PC-3 (cell line): ENCODE results near the gene RBSN. TPM values are rescaled to one million over a fixed set of nuclear protein-coding genes. Genes with fewer than 3 reads are reported as not detected.

Experiments used
- ATAC-seq: fragments of 200-7000 bp; cut with Tn5 transposase; 2 replicates; pipeline ENCODE4 v1.9.1; 2020; ENCODE audit warnings: mild to moderate bottlenecking, moderate library complexity
- BruUV-seq: library from RNA; stranded (reverse); fragments of 400-500 nt; replicated peaks from 2 replicates; lab custom pipeline; 2021; lab: Mats Ljungman, UMichigan
- CTCF ChIA-PET: fragments of 300-600 bp; sonication (Branson Sonifier 250); formaldehyde crosslinking; loops from one replicate; lab custom pipeline; 2022; ENCODE audit warnings: antibody characterized with exemption; lab: Charles Lee
- POLR2A ChIA-PET: fragments of 300-600 bp; sonication (Branson Sonifier 250); formaldehyde crosslinking; loops from one replicate; lab custom pipeline; 2022; ENCODE audit warnings: antibody characterized with exemption; ENCODE audit not compliant: unreplicated experiment; lab: Charles Lee
- DNase-seq: peaks from one replicate; pipeline ENCODE4 v3.0.0-alpha.2; 2015
- H2AFZ ChIP-seq: fragments of 300-600 bp; sonication (generic); 2 replicates; pipeline ENCODE4 v1.6.0; 2016; ENCODE audit warnings: antibody characterized with exemption, low read length
- H3F3A ChIP-seq: fragments of 300-600 bp; sonication (generic); one replicate; pipeline ENCODE4 v1.6.0; 2017; ENCODE audit warnings: antibody characterized with exemption, low read length, control low read depth, mild to moderate bottlenecking; ENCODE audit not compliant: unreplicated experiment
- H3K27ac ChIP-seq: fragments of 300-600 bp; sonication (generic); 2 replicates; pipeline ENCODE4 v1.5.1; 2016; ENCODE audit warnings: mild to moderate bottlenecking, low read length
- H3K27me3 ChIP-seq: fragments of 300-600 bp; sonication (generic); 2 replicates; pipeline ENCODE4 v1.6.1; 2016; ENCODE audit warnings: low read length, mixed read lengths
- H3K36me3 ChIP-seq: fragments of 300-600 bp; sonication (generic); 2 replicates; pipeline ENCODE4 v1.6.1; 2016; ENCODE audit warnings: low read depth, mixed run types, low read length, mixed read lengths
- H3K4me1 ChIP-seq: fragments of 300-600 bp; sonication (generic); 2 replicates; pipeline ENCODE4 v1.5.1; 2016; ENCODE audit warnings: low read length; ENCODE audit not compliant: insufficient read depth
- H3K4me2 ChIP-seq: fragments of 300-600 bp; sonication (generic); 2 replicates; pipeline ENCODE4 v1.6.0; 2016; ENCODE audit warnings: low read length
- H3K4me3 ChIP-seq: fragments of 300-600 bp; sonication (generic); 2 replicates; pipeline ENCODE4 v1.5.1; 2016; ENCODE audit warnings: mild to moderate bottlenecking, low read length, mixed read lengths
- H3K79me2 ChIP-seq: fragments of 300-600 bp; sonication (generic); 2 replicates; pipeline ENCODE4 v1.6.1; 2017; ENCODE audit warnings: low read length, mixed read lengths
- H3K9ac ChIP-seq: fragments of 300-600 bp; sonication (generic); 2 replicates; pipeline ENCODE4 v1.6.0; 2016; ENCODE audit warnings: mild to moderate bottlenecking, low read length
- H3K9me2 ChIP-seq: fragments of 300-600 bp; sonication (generic); replicated peaks from 2 replicates; pipeline ENCODE4 v1.6.1; 2016; ENCODE audit warnings: mixed run types, low read length, mixed read lengths
- H3K9me3 ChIP-seq: fragments of 300-600 bp; sonication (generic); 2 replicates; pipeline ENCODE4 v1.6.1; 2016; ENCODE audit warnings: low read length, mixed read lengths
- H4K20me1 ChIP-seq: fragments of 300-600 bp; sonication (generic); 2 replicates; pipeline ENCODE4 v1.6.1; 2016; ENCODE audit warnings: low read length, mixed read lengths
- EZH2 ChIP-seq: fragments of 300-600 bp; sonication (generic); IDR thresholded peaks from one replicate; pipeline ENCODE4 v1.6.1; 2017; ENCODE audit warnings: antibody characterized with exemption, mild to moderate bottlenecking, low read length; ENCODE audit not compliant: unreplicated experiment
- EZH2phosphoT487 ChIP-seq: fragments of 300-600 bp; sonication (generic); IDR thresholded peaks from 2 replicates; pipeline ENCODE4 v1.6.1; 2018; ENCODE audit warnings: mild to moderate bottlenecking, antibody characterized with exemption, low read length, borderline replicate concordance
- intact Hi-C: fragments of 100-400 bp; cut with micrococcal nuclease; formaldehyde crosslinking; loops from 2 replicates; pipeline ENCODE4 v1.9.0; 2023
- total RNA-seq: library from RNA; depleted of rRNA; stranded (reverse); fragments of >200 nt; gene quantifications from 2 replicates; pipeline ENCODE4 v1.2.3, GENCODE V29; 2014
- TF ChIP-seq, protein P1 (sequence below): fragments of 300-600 bp; sonication (generic); conservative IDR thresholded peaks from 2 replicates; pipeline ENCODE4 v1.5.1; 2017; ENCODE audit warnings: antibody characterized with exemption, low read depth, mild to moderate bottlenecking, low read length

RBSN gene
- total RNA-seq, 1 experiment from 2014 or later: 18.7 TPM

DNA sequence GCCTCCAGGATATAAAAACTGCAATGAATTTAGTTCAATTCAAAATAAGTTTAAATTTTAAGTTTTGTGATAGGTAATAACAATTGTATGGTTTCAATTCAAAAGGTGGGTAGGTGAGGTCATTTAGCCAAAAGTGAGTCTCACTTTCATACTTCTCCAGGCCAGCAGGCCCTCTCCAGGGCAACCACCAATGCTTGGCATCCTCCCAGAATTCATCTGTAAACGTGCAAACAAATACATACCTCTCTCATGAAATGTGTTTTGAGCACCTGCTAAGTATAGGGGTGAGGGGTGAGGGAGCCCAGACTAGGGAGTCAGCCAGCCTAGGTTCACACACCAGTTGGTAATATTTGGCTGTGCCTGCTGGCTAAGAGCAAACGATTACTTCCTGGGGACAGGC, 22.0 kb upstream of the RBSN start:
- TF ChIP-seq, protein P1, sequence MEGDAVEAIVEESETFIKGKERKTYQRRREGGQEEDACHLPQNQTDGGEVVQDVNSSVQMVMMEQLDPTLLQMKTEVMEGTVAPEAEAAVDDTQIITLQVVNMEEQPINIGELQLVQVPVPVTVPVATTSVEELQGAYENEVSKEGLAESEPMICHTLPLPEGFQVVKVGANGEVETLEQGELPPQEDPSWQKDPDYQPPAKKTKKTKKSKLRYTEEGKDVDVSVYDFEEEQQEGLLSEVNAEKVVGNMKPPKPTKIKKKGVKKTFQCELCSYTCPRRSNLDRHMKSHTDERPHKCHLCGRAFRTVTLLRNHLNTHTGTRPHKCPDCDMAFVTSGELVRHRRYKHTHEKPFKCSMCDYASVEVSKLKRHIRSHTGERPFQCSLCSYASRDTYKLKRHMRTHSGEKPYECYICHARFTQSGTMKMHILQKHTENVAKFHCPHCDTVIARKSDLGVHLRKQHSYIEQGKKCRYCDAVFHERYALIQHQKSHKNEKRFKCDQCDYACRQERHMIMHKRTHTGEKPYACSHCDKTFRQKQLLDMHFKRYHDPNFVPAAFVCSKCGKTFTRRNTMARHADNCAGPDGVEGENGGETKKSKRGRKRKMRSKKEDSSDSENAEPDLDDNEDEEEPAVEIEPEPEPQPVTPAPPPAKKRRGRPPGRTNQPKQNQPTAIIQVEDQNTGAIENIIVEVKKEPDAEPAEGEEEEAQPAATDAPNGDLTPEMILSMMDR: no peak
- TF ChIP-seq EZH2 (no peak), EZH2phosphoT487 (no peak)
- CTCF ChIA-PET: no interaction called here
- Histone ChIP-seq H3K27ac (no peak overlapping the region), H3K79me2 (no peaks in the 10 kb centered on the region), H4K20me1 (no peaks in the 10 kb centered on the region), H3K9me2 (no peaks in the 10 kb centered on the region), H3K4me3 (no peak overlapping the region), H3K27me3 (no peaks in the 10 kb centered on the region), H3K4me2 (no peak overlapping the region), H2AFZ (no peak overlapping the region), H3F3A (no peaks in the 10 kb centered on the region), H3K4me1 (no peaks in the 10 kb centered on the region; the same call in 1 of the 2 replicates), H3K9ac (no peak overlapping the region), H3K36me3 (no peaks in the 10 kb centered on the region), H3K9me3 (no peaks in the 10 kb centered on the region)
- peak; percentile 32 for DNase-seq
- BruUV-seq: no TSS peak
- POLR2A ChIA-PET: no interaction called here
- ATAC-seq: peak; percentile 49
- intact Hi-C loops: no loop called here

- Histone ChIP-seq H4K20me1 (no peaks in the 10 kb centered on the region), H3K9ac (no peak overlapping the region), H3K79me2 (no peaks in the 10 kb centered on the region), H3K4me1 (no peaks in the 10 kb centered on the region; the same call in 1 of the 2 replicates), H3K9me3 (no peaks in the 10 kb centered on the region), H3K9me2 (no peaks in the 10 kb centered on the region), H3K27ac (no peak overlapping the region), H3K27me3 (no peaks in the 10 kb centered on the region), H2AFZ (no peak overlapping the region), H3K4me2 (no peak overlapping the region), H3K36me3 (no peaks in the 10 kb centered on the region), H3K4me3 (no peak overlapping the region), H3F3A (no peaks in the 10 kb centered on the region)
- ChIA-PET CTCF (no interaction called here), POLR2A (no interaction called here)
- ATAC-seq (no peak), DNase-seq (no peak)
- no peak for TF ChIP-seq EZH2
- TF ChIP-seq, protein P1: no peak
- TF ChIP-seq EZH2phosphoT487: no peak
- BruUV-seq: no TSS peak
- intact Hi-C loops: no loop called here
Observed at GRCh38 chr3:15117011-15117410, 18.1 kb upstream of the RBSN start.

DNA sequence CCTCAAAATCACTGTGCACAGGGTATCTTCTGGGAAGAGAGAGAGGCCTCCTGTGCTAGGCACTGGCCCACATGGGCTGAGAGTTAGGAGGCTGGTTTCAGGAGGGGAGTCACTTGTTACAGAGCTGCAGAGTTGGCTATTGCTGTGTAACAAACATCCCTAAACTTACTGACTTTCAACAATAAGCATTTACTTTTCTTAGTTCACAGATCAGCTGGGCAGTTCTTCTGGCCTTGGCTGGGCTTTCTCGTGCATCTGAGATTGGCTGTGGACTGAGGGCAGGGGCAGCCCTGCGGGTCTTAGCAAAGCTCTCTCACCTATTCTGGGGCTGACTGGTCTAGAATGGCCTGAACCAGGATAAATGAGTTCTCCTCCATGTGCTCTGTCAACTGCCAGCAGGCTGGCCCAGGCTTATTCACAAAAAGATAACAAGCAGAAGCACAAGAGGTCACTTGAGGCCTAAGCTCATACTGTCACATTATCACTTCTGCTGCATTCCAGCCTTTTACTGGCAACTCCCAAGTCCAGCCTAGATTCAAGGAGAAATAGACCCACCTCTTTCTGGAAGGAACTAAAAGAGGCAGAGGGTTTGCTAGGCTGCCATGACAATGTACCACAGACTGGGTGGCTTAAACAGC, 17.2 kb upstream of the RBSN start:
- POLR2A ChIA-PET: no interaction called here
- Histone ChIP-seq H2AFZ (no peak overlapping the region), H3K79me2 (no peaks in the 10 kb centered on the region), H3K9me2 (no peaks in the 10 kb centered on the region), H4K20me1 (no peaks in the 10 kb centered on the region), H3K4me1 (no peaks in the 10 kb centered on the region; the same call in 1 of the 2 replicates), H3K27ac (no peak overlapping the region), H3K27me3 (no peaks in the 10 kb centered on the region), H3F3A (no peaks in the 10 kb centered on the region), H3K9ac (no peak overlapping the region), H3K9me3 (no peaks in the 10 kb centered on the region), H3K4me2 (no peak overlapping the region), H3K4me3 (no peak overlapping the region), H3K36me3 (no peaks in the 10 kb centered on the region)
- no peak for DNase-seq
- no peak for TF ChIP-seq EZH2
- TF ChIP-seq EZH2phosphoT487: no peak
- TF ChIP-seq, protein P1: no peak
- intact Hi-C loops: no loop called here
- BruUV-seq: no TSS peak
- ATAC-seq: no peak
- CTCF ChIA-PET: no interaction called here
